ENCODE results near the gene BEST4.
"Not testable (repeated sequence)": the region's sequence is repeated elsewhere in the genome, so short reads cannot be mapped to it uniquely, and the experiment has no call there.

The BEST4 gene

GRCh38 chr1:44776730-44777068 lies 11.3 kb downstream of the BEST4 start:
- no peak for DNase-seq

GRCh38 chr1:44775930-44776729 lies 11.8 kb downstream of the BEST4 start:
- peak; percentile 48 to 73 for DNase-seq

GRCh38 chr1:44775078-44775929 lies 12.7 kb downstream of the BEST4 start, which contains the start of gene RPS8:
Gene RPS8 (plus strand): TSS chr1:44775540. CDS start chr1:44775597, 57 bp downstream.
- DNase-seq: peak; percentile 89 to 90

- DNase-seq: not testable (repeated sequence)
Observed at GRCh38 chr1:44766421-44766820, 21.5 kb downstream of the BEST4 start.

- no peak for DNase-seq
Observed at GRCh38 chr1:44760876-44761275, 27.1 kb downstream of the BEST4 start.

- no peak for DNase-seq
Observed at GRCh38 chr1:44759077-44759476, 28.9 kb downstream of the BEST4 start.

GRCh38 chr1:44757420-44757819 lies 30.6 kb downstream of the BEST4 start:
- DNase-seq: no peak

- no peak for DNase-seq
Observed at GRCh38 chr1:44747878-44748277, 40.1 kb downstream of the BEST4 start.

GRCh38 chr1:44743211-44743610 lies 44.8 kb downstream of the BEST4 start:
- DNase-seq: no peak

GRCh38 chr1:44740179-44740617 lies 47.8 kb downstream of the BEST4 start:
- no peak for DNase-seq

- peak; percentile 97 for DNase-seq
Observed at GRCh38 chr1:44739307-44740178, 48.4 kb downstream of the BEST4 start, which contains the start of gene KIF2C. Gene KIF2C (plus strand): TSS chr1:44739837. CDS start chr1:44739933, 96 bp downstream.

- not testable (repeated sequence) for DNase-seq
Observed at GRCh38 chr1:44738953-44739306, 49.0 kb downstream of the BEST4 start.

GRCh38 chr1:44735992-44736391 lies 52.0 kb downstream of the BEST4 start:
- DNase-seq: no peak

- DNase-seq: no peak
Observed at GRCh38 chr1:44733784-44734183, 54.2 kb downstream of the BEST4 start.

Data from activated CD4-positive, alpha-beta T cell treated with anti-CD3 and anti-CD28 coated beads for 4 hours (primary cell).